Measurements from ENCODE around the gene TMEM88. TPM values are rescaled to one million over a fixed set of nuclear protein-coding genes. Genes with fewer than 3 reads are reported as not detected.

TMEM88 gene
- total and polyA plus RNA-seq, 2 donors (not counting 1 experiment from before 2014, with no cell fraction given) = 0.17 TPM; not detected in 1

DNA sequence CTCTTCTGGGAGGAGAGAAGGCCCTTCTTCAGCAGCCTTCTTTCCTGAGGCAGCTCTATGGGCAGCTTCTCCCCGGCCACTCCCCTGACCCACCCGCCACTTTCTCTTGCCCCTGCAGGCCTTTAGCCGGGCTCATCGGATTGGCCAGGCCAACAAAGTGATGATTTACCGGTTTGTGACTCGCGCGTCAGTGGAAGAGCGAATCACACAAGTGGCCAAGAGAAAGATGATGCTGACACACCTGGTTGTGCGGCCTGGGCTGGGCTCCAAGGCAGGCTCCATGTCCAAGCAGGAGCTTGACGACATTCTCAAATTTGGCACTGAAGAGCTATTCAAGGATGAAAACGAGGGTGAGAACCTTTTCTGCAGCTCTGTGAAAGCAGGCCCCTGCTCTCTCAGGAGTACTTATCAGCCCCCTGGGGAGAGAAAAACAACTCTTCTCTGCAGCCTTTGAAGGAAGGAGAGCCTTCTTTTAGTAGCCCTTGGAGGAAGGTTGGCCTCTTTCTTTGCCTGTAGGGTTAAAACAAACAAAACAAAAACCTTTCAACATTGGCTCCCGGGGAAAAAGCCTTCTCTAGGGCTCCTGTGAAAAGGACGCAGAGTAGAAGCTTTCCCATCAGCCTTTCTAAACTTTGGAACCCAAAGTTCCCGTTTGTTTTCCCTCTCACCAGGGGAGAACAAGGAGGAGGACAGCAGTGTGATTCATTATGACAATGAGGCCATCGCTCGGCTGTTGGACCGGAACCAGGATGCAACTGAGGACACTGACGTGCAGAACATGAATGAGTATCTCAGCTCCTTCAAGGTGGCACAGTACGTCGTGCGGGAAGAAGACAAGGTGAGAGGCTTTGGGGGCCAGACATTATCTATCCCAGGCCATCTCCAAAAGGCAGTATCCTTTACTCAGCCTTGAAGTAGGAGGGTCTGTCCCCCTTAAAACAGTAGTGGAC, 48.6 kb downstream of the TMEM88 start:
- H3K9ac ChIP-seq (ENCODE audit: insufficient read depth, low read length) = no peak overlapping the region
- no peak overlapping the region for H3K4me3 ChIP-seq (replicated peaks in 1 of 4; ENCODE audit: control extremely low read depth in 1 of 4, insufficient read depth in 1 of 4, low read depth in 3 of 4, low read length in 4 of 4)
- no peaks in the 10 kb centered on the region for H3K4me1 ChIP-seq (ENCODE audit: control insufficient read depth, extremely low read depth, insufficient read depth, low read length)
- peaks cover 38% of the 10 kb centered on the region for H3K36me3 ChIP-seq (ENCODE audit: control insufficient read depth, insufficient read depth, low read length)
- H2AFZ ChIP-seq (ENCODE audit: low read length) = no peak overlapping the region
- no peaks in the 10 kb centered on the region for H3K27me3 ChIP-seq (ENCODE audit: control insufficient read depth, insufficient read depth, low read length)
- DNase-seq (ENCODE audit: low read depth in 2 of 2) = no peak
- H4K20me1 ChIP-seq (ENCODE audit: control insufficient read depth, extremely low read depth, insufficient read depth, low read length) = no peaks in the 10 kb centered on the region
- no peak overlapping the region for H3K4me2 ChIP-seq (ENCODE audit: extremely low read depth, insufficient read depth, low read length)
- no peak overlapping the region for H3K27ac ChIP-seq (ENCODE audit: insufficient read depth, low read length)
- no peaks in the 10 kb centered on the region for H3K9me3 ChIP-seq (ENCODE audit: control insufficient read depth, insufficient read depth, low read depth, low read length)
- no peaks in the 10 kb centered on the region for H3K79me2 ChIP-seq (ENCODE audit: control insufficient read depth, insufficient read depth, low read length)
- TF ChIP-seq, protein P1, sequence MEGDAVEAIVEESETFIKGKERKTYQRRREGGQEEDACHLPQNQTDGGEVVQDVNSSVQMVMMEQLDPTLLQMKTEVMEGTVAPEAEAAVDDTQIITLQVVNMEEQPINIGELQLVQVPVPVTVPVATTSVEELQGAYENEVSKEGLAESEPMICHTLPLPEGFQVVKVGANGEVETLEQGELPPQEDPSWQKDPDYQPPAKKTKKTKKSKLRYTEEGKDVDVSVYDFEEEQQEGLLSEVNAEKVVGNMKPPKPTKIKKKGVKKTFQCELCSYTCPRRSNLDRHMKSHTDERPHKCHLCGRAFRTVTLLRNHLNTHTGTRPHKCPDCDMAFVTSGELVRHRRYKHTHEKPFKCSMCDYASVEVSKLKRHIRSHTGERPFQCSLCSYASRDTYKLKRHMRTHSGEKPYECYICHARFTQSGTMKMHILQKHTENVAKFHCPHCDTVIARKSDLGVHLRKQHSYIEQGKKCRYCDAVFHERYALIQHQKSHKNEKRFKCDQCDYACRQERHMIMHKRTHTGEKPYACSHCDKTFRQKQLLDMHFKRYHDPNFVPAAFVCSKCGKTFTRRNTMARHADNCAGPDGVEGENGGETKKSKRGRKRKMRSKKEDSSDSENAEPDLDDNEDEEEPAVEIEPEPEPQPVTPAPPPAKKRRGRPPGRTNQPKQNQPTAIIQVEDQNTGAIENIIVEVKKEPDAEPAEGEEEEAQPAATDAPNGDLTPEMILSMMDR (conservative IDR thresholded peaks at IDR 0.05 in 1 of 2, IDR thresholded peaks at IDR 0.05 in 1 of 2; ENCODE audit: low read depth in 1 of 2, low read length in 2 of 2) = no peak
- TF ChIP-seq EZH2 (IDR thresholded peaks at IDR 0.05; ENCODE audit: low read length, missing control alignments) = no peak

Other genes with a start within 250 kb of the TMEM88 start
- 39.8 and 46.6 TPM in 2 replicates for gene FXR2, start 240.2 kb upstream of the TMEM88 start, total RNA-seq
- 22.0 and 28.1 TPM in 2 replicates for gene FXR2, start 240.2 kb upstream of the TMEM88 start, polyA plus RNA-seq
- gene SAT2, start 227.2 kb upstream of the TMEM88 start, total RNA-seq = 54.3 and 55.5 TPM in 2 replicates
- 47.0 and 48.2 TPM in 2 replicates for gene SAT2, start 227.2 kb upstream of the TMEM88 start, polyA plus RNA-seq
- 0.26 and 0.33 TPM in 2 replicates for gene SHBG, start 224.9 kb upstream of the TMEM88 start, total RNA-seq
- gene SHBG, start 224.9 kb upstream of the TMEM88 start, polyA plus RNA-seq = 0.27 and 0.45 TPM in 2 replicates
- 0.33 TPM in 1 of 2 replicates, not detected in the other for gene ATP1B2, start 204.1 kb upstream of the TMEM88 start, total RNA-seq
- 0.02 and 0.05 TPM in 2 replicates for gene ATP1B2, start 204.1 kb upstream of the TMEM88 start, polyA plus RNA-seq
- gene TP53, start 167.6 kb upstream of the TMEM88 start, total RNA-seq = 23.0 and 24.7 TPM in 2 replicates
- gene TP53, start 167.6 kb upstream of the TMEM88 start, polyA plus RNA-seq = 35.5 and 43.2 TPM in 2 replicates
- 2.3 and 3.1 TPM in 2 replicates for gene WRAP53, start 166.6 kb upstream of the TMEM88 start, total RNA-seq
- gene WRAP53, start 166.6 kb upstream of the TMEM88 start, polyA plus RNA-seq = 3.0 and 7.2 TPM in 2 replicates
- gene EFNB3, start 149.9 kb upstream of the TMEM88 start, total RNA-seq = 0.26 and 0.33 TPM in 2 replicates
- gene EFNB3, start 149.9 kb upstream of the TMEM88 start, polyA plus RNA-seq = 0.51 and 3.7 TPM in 2 replicates
- 0.17 and 0.26 TPM in 2 replicates for gene DNAH2, start 137.3 kb upstream of the TMEM88 start, total RNA-seq
- gene DNAH2, start 137.3 kb upstream of the TMEM88 start, polyA plus RNA-seq = 0.06 and 0.08 TPM in 2 replicates
- 9.4 and 12.3 TPM in 2 replicates for gene KDM6B, start 20.8 kb upstream of the TMEM88 start, total RNA-seq
- 0.68 and 1.1 TPM in 2 replicates for gene KDM6B, start 20.8 kb upstream of the TMEM88 start, polyA plus RNA-seq
- 41.6 and 78.9 TPM in 2 replicates for gene NAA38, start 2.5 kb downstream of the TMEM88 start, total RNA-seq
- 31.0 and 40.7 TPM in 2 replicates for gene NAA38, start 2.5 kb downstream of the TMEM88 start, polyA plus RNA-seq
- 6.9 and 7.4 TPM in 2 replicates for gene CYB5D1, start 2.9 kb downstream of the TMEM88 start, total RNA-seq
- gene CYB5D1, start 2.9 kb downstream of the TMEM88 start, polyA plus RNA-seq = 6.8 and 8.7 TPM in 2 replicates
- 144 and 165 TPM in 2 replicates for gene CHD3, start 33.7 kb downstream of the TMEM88 start, total RNA-seq
- gene CHD3, start 33.7 kb downstream of the TMEM88 start, polyA plus RNA-seq = 23.6 and 23.8 TPM in 2 replicates
- 1.8 and 3.9 TPM in 2 replicates for gene RNF227, start 61.2 kb downstream of the TMEM88 start, total RNA-seq
- 2.2 and 2.8 TPM in 2 replicates for gene RNF227, start 61.2 kb downstream of the TMEM88 start, polyA plus RNA-seq
- 0.26 and 0.33 TPM in 2 replicates for gene KCNAB3, start 74.8 kb downstream of the TMEM88 start, total RNA-seq
- gene KCNAB3, start 74.8 kb downstream of the TMEM88 start, polyA plus RNA-seq = 0.69 and 1.3 TPM in 2 replicates
- gene TRAPPC1, start 76.9 kb downstream of the TMEM88 start, total RNA-seq = 38.3 and 61.9 TPM in 2 replicates
- 342 and 409 TPM in 2 replicates for gene TRAPPC1, start 76.9 kb downstream of the TMEM88 start, polyA plus RNA-seq
- gene CNTROB, start 77.1 kb downstream of the TMEM88 start, total RNA-seq = 12.8 and 17.2 TPM in 2 replicates
- gene CNTROB, start 77.1 kb downstream of the TMEM88 start, polyA plus RNA-seq = 12.6 and 20.8 TPM in 2 replicates
- not detected in 2 replicates for gene GUCY2D, start 147.5 kb downstream of the TMEM88 start, total RNA-seq
- not detected in 2 replicates for gene GUCY2D, start 147.5 kb downstream of the TMEM88 start, polyA plus RNA-seq
- not detected in 2 replicates for gene ALOX15B, start 184.0 kb downstream of the TMEM88 start, total RNA-seq
- gene ALOX15B, start 184.0 kb downstream of the TMEM88 start, polyA plus RNA-seq = not detected in 2 replicates
- not detected in 2 replicates for gene ALOX12B, start 232.7 kb downstream of the TMEM88 start, total RNA-seq
- not detected in 2 replicates for gene ALOX12B, start 232.7 kb downstream of the TMEM88 start, polyA plus RNA-seq

All from fibroblast of lung (primary cell).